ENCODE data around the gene RAB4B. TPM values are rescaled to one million over a fixed set of nuclear protein-coding genes. Genes with fewer than 3 reads are reported as not detected.
"Not testable (repeated sequence)": the region's sequence is repeated elsewhere in the genome, so short reads cannot be mapped to it uniquely, and the experiment has no call there.

RAB4B gene, protein sequence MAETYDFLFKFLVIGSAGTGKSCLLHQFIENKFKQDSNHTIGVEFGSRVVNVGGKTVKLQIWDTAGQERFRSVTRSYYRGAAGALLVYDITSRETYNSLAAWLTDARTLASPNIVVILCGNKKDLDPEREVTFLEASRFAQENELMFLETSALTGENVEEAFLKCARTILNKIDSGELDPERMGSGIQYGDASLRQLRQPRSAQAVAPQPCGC
- total RNA-seq (10 to 100 TPM; 11.0 to 25.2 (median 13.5) TPM), polyA plus RNA-seq (10 to 100 TPM; 26.8 to 62.5 TPM)
- long read RNA-seq, donor 1, transcript RAB4B-201 (8 exons, 1,133 nt), result major isoform, 11 of 15 reads
- long read RNA-seq, donor 1, partial matches to known transcripts, result 1 of 15 reads
- long read RNA-seq, donor 1, other reads (novel, unspliced or antisense), result 3 of 15 reads
- long read RNA-seq, donor 2, transcript RAB4B-201 (8 exons, 1,133 nt), result major isoform, 19 of 29 reads
- long read RNA-seq, donor 2, partial matches to known transcripts, result 7 of 29 reads
- long read RNA-seq, donor 2, other reads (novel, unspliced or antisense), result 3 of 29 reads
- long read RNA-seq, donor 3, partial matches to known transcripts, result 1 of 7 reads
- long read RNA-seq, donor 3, other reads (novel, unspliced or antisense), result 2 of 7 reads

DNA sequence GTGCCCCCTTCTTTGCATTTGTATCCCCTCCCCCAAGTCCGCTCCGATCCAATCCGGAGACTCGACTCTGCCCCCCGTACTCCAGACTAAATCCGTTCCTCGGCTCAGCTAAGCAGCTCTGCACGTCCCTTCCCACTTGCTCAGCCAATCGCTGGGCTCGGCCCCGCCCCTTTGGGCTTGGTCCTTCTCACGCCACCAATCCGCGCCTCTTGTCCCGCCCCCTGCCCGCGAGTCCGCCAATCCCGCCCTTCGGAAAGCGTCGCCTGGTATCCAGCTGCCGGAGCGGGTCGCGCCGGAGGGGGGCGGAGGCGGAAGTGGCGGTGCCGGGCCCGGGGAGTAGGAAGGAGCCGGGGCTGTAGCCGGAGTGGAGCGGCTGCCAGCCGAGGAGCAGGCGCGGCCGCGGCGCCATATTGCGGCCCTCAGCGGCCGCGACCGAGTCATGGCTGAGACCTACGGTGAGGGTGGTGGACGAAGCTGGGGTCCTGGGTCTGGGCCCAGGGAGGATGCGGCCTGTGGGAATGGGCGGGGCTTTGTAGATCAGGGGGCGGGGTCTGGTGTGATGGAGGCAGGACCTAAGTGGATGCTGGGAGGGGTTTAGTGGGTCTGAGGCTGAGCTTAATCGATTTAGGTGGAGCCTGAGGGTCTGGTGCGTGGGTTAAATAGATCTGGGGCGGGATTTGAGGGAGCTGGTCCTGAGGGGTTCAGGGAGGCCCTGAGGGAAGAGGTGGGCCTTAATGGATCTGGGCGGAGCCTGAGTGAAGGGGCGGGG is at the start of gene RAB4B:
Gene RAB4B (plus strand): TSS at position 311 of the 769 bp plus-strand sequence. CDS start 129 bp downstream, at position 440.
- Histone ChIP-seq H3K4me1 (peaks cover 7 to 25% (median 14%) of the 10 kb centered on the region in 9 donors), H3K9me3 (no peaks in the 10 kb centered on the region), H3K27ac (peak within 1 kb of the TSS; percentile 89 to 100 (median 96)), H3K36me3 (peaks cover 0 to 16% (median 0%) of the 10 kb centered on the region in 9 donors), H3K27me3 (no peaks in the 10 kb centered on the region), H3K4me3 (peak within 1 kb of the TSS; percentile 43 to 84 (median 74))
- 0 to 1% methylated on average over 55 to 56 of the region's 56 CpGs for WGBS, 2 donors
- TF ChIP-seq, protein P1, sequence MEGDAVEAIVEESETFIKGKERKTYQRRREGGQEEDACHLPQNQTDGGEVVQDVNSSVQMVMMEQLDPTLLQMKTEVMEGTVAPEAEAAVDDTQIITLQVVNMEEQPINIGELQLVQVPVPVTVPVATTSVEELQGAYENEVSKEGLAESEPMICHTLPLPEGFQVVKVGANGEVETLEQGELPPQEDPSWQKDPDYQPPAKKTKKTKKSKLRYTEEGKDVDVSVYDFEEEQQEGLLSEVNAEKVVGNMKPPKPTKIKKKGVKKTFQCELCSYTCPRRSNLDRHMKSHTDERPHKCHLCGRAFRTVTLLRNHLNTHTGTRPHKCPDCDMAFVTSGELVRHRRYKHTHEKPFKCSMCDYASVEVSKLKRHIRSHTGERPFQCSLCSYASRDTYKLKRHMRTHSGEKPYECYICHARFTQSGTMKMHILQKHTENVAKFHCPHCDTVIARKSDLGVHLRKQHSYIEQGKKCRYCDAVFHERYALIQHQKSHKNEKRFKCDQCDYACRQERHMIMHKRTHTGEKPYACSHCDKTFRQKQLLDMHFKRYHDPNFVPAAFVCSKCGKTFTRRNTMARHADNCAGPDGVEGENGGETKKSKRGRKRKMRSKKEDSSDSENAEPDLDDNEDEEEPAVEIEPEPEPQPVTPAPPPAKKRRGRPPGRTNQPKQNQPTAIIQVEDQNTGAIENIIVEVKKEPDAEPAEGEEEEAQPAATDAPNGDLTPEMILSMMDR (IDR thresholded peaks at IDR 0.05), result peak in 1 of 9 donors; percentile 22
- ATAC-seq (peak; percentile 95 to 98 (median 97)), DNase-seq (peak; percentile 100)
- intact Hi-C loops (cut with DNase I), result loop anchor here in 5 of 10 donors (1.0 to 2.0 kb wide), 4 partner anchors 19 to 61 kb away; partner anchors contain the start of genes COQ8B (in 1 of the 5), EGLN2 (in 1 of the 5) and ITPKC (in 1 of the 5)

DNA sequence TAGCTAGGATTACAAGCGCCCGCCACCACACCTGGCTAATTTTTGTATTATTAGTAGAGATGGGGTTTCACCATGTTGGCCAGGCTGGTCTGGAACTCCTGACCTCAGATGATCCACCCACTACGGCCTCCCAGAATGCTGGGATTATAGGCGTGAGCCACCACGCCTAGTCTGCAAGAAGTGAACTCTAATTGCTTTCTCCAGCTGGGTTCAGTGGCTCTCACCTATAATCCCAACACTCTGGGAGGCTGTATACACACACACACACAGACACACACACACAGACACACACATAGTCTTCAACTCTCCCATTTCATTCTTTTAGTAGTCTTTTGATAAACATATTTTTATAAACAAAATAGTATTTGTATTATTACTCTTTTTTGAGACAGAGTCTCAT is 48.0 kb upstream of the RAB4B start:
- peaks cover 8 to 100% (median 59%) of the 10 kb centered on the region in 9 donors for H3K36me3 ChIP-seq
- H3K27ac ChIP-seq; H3K4me1 ChIP-seq; H3K27me3 ChIP-seq; H3K9me3 ChIP-seq; ATAC-seq; intact Hi-C loops (cut with DNase I); H3K4me3 ChIP-seq; DNase-seq: not testable (repeated sequence)
- WGBS, 2 donors, result 94 to 95% methylated on average over 5 of the region's 5 CpGs

DNA sequence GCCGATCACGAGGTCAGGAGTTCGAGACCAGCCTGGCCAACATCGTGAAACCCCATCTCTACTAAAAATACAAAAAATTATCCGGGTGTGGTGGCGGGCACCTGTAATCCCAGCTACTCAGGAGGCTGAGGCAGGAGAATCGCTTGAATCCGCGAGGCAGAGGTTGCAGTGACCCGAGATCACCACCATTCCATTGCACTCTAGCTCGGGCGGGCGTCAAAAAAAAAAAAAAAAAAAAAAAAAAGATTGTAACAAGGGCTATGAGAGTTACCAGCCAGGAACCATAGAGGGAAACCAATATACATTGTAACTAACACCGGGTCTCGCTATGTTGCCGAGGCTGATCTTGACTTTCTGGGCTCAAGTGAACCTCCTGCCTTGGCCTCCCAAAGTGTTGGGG is 45.7 kb upstream of the RAB4B start:
- H3K4me1 ChIP-seq; ATAC-seq; H3K9me3 ChIP-seq; DNase-seq; H3K4me3 ChIP-seq; intact Hi-C loops (cut with DNase I); H3K27ac ChIP-seq; H3K27me3 ChIP-seq: not testable (repeated sequence)
- 98% methylated on average over 16 of the region's 16 CpGs for WGBS, 2 donors
- peaks cover 6 to 100% (median 63%) of the 10 kb centered on the region in 9 donors for H3K36me3 ChIP-seq

DNA sequence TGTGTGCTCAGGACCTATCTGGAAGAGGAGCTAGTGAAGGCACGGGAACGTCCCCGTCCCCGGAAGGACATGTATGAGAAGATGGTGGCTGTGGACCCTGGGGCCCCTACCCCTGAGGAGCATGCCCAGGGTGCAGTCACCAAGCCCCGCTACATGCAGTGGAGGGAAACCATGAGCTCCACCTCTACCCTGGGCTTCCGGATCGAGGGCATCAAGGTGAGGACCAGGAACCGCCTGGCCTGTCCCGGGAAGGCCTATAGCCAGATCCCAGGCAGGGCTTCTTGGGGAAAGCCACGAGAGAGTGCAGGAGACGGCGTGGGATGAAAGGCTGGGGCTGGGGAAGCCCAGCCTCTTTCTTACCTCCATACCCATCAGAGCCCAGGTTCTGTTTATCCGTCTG is 44.9 kb upstream of the RAB4B start:
- Histone ChIP-seq H3K36me3 (peaks cover 3 to 100% (median 57%) of the 10 kb centered on the region in 9 donors), H3K27me3 (no peaks in the 10 kb centered on the region), H3K4me1 (peaks cover 0 to 6% (median 0%) of the 10 kb centered on the region in 9 donors), H3K9me3 (no peaks in the 10 kb centered on the region), H3K4me3 (no peak overlapping the region), H3K27ac (no peak overlapping the region)
- no peak for ATAC-seq
- DNase-seq, result no peak
- WGBS, 2 donors, result 91 to 93% methylated on average over 13 of the region's 13 CpGs
- TF ChIP-seq, protein P1 (IDR thresholded peaks at IDR 0.05), result no peak
- intact Hi-C loops (cut with DNase I), result no loop called here

Measured in heart right ventricle (tissue), 16 donors.